ENCODE results near the gene MT4. TPM values are rescaled to one million over a fixed set of nuclear protein-coding genes. Genes with fewer than 3 reads are reported as not detected.

Gene MT4
- total and polyA plus RNA-seq, 2 donors (not counting 3 experiments of a cell fraction or from before 2014, with no cell fraction given) = not detected

- Histone ChIP-seq H3K9ac (replicated peaks; ENCODE audit: extremely low read depth, insufficient read depth, low read length) (no peak overlapping the region), H3K4me1 (ENCODE audit: control insufficient read depth, extremely low read depth, insufficient read depth, low read length) (peaks cover 15% of the 10 kb centered on the region), H3K36me3 (ENCODE audit: control insufficient read depth in 2 of 2, extremely low read depth in 1 of 2, insufficient read depth in 2 of 2, low read length in 2 of 2) (no peaks in the 10 kb centered on the region), H3K27me3 (ENCODE audit: control insufficient read depth in 2 of 2, insufficient read depth in 2 of 2, low read length in 2 of 2) (no peaks in the 10 kb centered on the region), H3K27ac (ENCODE audit: insufficient read depth, low read depth, low read length) (no peak overlapping the region), H4K20me1 (replicated peaks; ENCODE audit: control insufficient read depth, extremely low read depth, insufficient read depth, low read length) (no peaks in the 10 kb centered on the region), H3K79me2 (ENCODE audit: control insufficient read depth, insufficient read depth, low read length) (peaks cover 3% of the 10 kb centered on the region), H2AFZ (ENCODE audit: low read depth, low read length) (no peak overlapping the region), H3K9me1 (replicated peaks; ENCODE audit: control insufficient read depth, extremely low read depth, insufficient read depth, low read length) (no peaks in the 10 kb centered on the region), H3K9me3 (replicated peaks; ENCODE audit: control insufficient read depth, insufficient read depth, low read length) (no peaks in the 10 kb centered on the region), H3K4me3 (replicated peaks in 1 of 3; ENCODE audit: insufficient read depth in 1 of 3, low read depth in 1 of 3, low read length in 3 of 3) (no peak overlapping the region), H3K4me2 (ENCODE audit: insufficient read depth, low read length) (no peak overlapping the region)
- DNase-seq (ENCODE audit: low read depth, low spot score) (no peak), FAIRE-seq (no peak)
- CTCF ChIA-PET = interaction anchor here (1.2 to 4.1 kb wide), 4 partner anchors 10 to 185 kb away, joined by 3 to 35 read pairs (median 8); no protein-coding TSS in a partner anchor
- dilution Hi-C loops (cut with MboI; ENCODE audit: extremely low pct_ligation_motif_present, low sequenced_read_pairs) = no loop called here
- intact Hi-C loops (cut with micrococcal nuclease) = no loop called here
- no TSS peak for BruUV-seq (replicated peaks)
- POLR2A ChIA-PET = interaction anchor here (1.2 kb wide), 1 partner anchor 10 kb away, joined by 3 read pairs; no protein-coding TSS in a partner anchor
- TF ChIP-seq CTCF (IDR thresholded peaks at IDR 0.05; ENCODE audit: extremely low read depth in 1 of 2, insufficient read depth in 1 of 2, low read depth in 1 of 2, low read length in 2 of 2) = no peak
Observed at GRCh38 chr16:56517206-56517605, 47.7 kb upstream of the MT4 start.

- peaks cover 3% of the 10 kb centered on the region for H3K79me2 ChIP-seq (ENCODE audit: control insufficient read depth, insufficient read depth, low read length)
- CTCF ChIA-PET = interaction anchor here (1.2 to 4.1 kb wide), 3 partner anchors 67 to 184 kb away, joined by 3 to 35 read pairs (median 12); no protein-coding TSS in a partner anchor
Observed at GRCh38 chr16:56518425-56518824, 46.4 kb upstream of the MT4 start.

More at GRCh38 chr16:56518425-56518824, 46.4 kb upstream of the MT4 start:
- no peak overlapping the region for H3K9ac ChIP-seq (replicated peaks; ENCODE audit: extremely low read depth, insufficient read depth, low read length)
- no TSS peak for BruUV-seq (replicated peaks)
- dilution Hi-C loops (cut with MboI; ENCODE audit: extremely low pct_ligation_motif_present, low sequenced_read_pairs) = no loop called here
- intact Hi-C loops (cut with micrococcal nuclease) = no loop called here
- H2AFZ ChIP-seq (ENCODE audit: low read depth, low read length) = no peak overlapping the region
- H4K20me1 ChIP-seq (replicated peaks; ENCODE audit: control insufficient read depth, extremely low read depth, insufficient read depth, low read length) = no peaks in the 10 kb centered on the region
- H3K9me1 ChIP-seq (replicated peaks; ENCODE audit: control insufficient read depth, extremely low read depth, insufficient read depth, low read length) = no peaks in the 10 kb centered on the region
- H3K27ac ChIP-seq (ENCODE audit: insufficient read depth, low read depth, low read length) = no peak overlapping the region
- no peak overlapping the region for H3K4me2 ChIP-seq (ENCODE audit: insufficient read depth, low read length)
- FAIRE-seq = peak; percentile 26
- no peak for DNase-seq (ENCODE audit: low read depth, low spot score)
- no peak overlapping the region for H3K4me3 ChIP-seq (replicated peaks in 1 of 3; ENCODE audit: insufficient read depth in 1 of 3, low read depth in 1 of 3, low read length in 3 of 3)
- H3K4me1 ChIP-seq (ENCODE audit: control insufficient read depth, extremely low read depth, insufficient read depth, low read length) = peaks cover 14% of the 10 kb centered on the region
- POLR2A ChIA-PET = no interaction called here
- H3K9me3 ChIP-seq (replicated peaks; ENCODE audit: control insufficient read depth, insufficient read depth, low read length) = no peaks in the 10 kb centered on the region
- H3K36me3 ChIP-seq (ENCODE audit: control insufficient read depth in 2 of 2, extremely low read depth in 1 of 2, insufficient read depth in 2 of 2, low read length in 2 of 2) = no peaks in the 10 kb centered on the region
- no peaks in the 10 kb centered on the region for H3K27me3 ChIP-seq (ENCODE audit: control insufficient read depth in 2 of 2, insufficient read depth in 2 of 2, low read length in 2 of 2)
- TF ChIP-seq EZH2 (IDR thresholded peaks at IDR 0.05; ENCODE audit: borderline replicate concordance, low read depth, low read length, severe bottlenecking) (no peak), POLR2AphosphoS5 (IDR thresholded peaks at IDR 0.05; ENCODE audit: insufficient read depth, low read depth, low read length) (no peak), FOS (IDR thresholded peaks at IDR 0.05; ENCODE audit: borderline replicate concordance, insufficient read depth, low read length) (no peak), JUN (IDR thresholded peaks at IDR 0.05; ENCODE audit: borderline replicate concordance, insufficient read depth, insufficient read length, low read depth) (no peak), CTCF (IDR thresholded peaks at IDR 0.05; ENCODE audit: extremely low read depth in 1 of 2, insufficient read depth in 1 of 2, low read depth in 1 of 2, low read length in 2 of 2) (no peak), GATA2 (IDR thresholded peaks at IDR 0.05; ENCODE audit: insufficient read depth, insufficient read length, low read depth, low read length) (no peak), MAX (IDR thresholded peaks at IDR 0.05; ENCODE audit: insufficient read depth, insufficient read length) (no peak), MYC (IDR thresholded peaks at IDR 0.05; ENCODE audit: low read depth, low read length) (no peak), POLR2A (IDR thresholded peaks at IDR 0.05; ENCODE audit: low read depth, low read length) (no peak)

All from endothelial cell of umbilical vein (primary cell).